ENCODE measurements around the gene TOR1B. TPM values are rescaled to one million over a fixed set of nuclear protein-coding genes. Genes with fewer than 3 reads are reported as not detected.
A peak's percentile ranks its signal among the peaks of the same experiment; 100 is the strongest.
"Not testable (repeated sequence)": the region's sequence is repeated elsewhere in the genome, so short reads cannot be mapped to it uniquely, and the experiment has no call there.

Gene TOR1B
- total RNA-seq, 1 experiment from 2014 or later, result 18.8 TPM

- no peaks in the 10 kb centered on the region for H3K9me3 Mint-ChIP-seq
- H3K36me3 Mint-ChIP-seq, result no peaks in the 10 kb centered on the region
- no peaks in the 10 kb centered on the region for H3K4me1 Mint-ChIP-seq
- no peak overlapping the region for H3K4me3 Mint-ChIP-seq
- peaks cover 6% of the 10 kb centered on the region; the same call in 1 of the 2 replicates for H3K27me3 Mint-ChIP-seq (ENCODE audit: low read depth)
- CTCF ChIA-PET, result interaction anchor here (0.6 to 2.1 kb wide), 2 partner anchors 57 to 68 kb away, joined by 4 to 6 read pairs; no protein-coding TSS in a partner anchor
- no peak overlapping the region for H3K27ac Mint-ChIP-seq
- TF ChIP-seq RORB (CRISPR knock-in tag; IDR thresholded peaks at IDR 0.05), result no peak
- POLR2A ChIA-PET, result interaction anchor here (0.7 kb wide), 1 partner anchor 1055 kb away, joined by 3 read pairs; no protein-coding TSS in a partner anchor
- ATAC-seq (no peak), DNase-seq (ENCODE audit: low spot score) (no peak)
These were observed 8.4 kb upstream of the TOR1B start for GRCh38 chr9:129794549-129794948.

DNA sequence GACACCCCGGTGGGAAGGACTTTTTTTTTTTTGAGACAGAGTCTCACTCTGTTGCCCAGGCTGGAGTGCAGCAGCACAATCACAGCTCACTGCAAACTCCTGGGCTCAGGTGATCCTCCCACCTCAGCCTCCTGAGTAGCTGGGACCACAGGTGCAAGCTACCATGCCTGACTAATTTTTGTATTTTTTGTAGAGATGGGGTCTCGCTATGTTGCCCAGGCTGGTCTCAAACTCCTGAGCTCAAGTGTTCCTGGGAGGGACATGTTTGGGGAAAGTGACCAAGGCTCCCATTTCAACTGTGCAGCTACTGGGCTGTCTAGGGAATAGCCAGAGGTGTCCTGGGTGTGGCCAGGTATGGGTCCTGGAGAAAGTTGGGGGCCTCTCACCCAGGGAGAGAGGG lies 7.0 kb upstream of the TOR1B start:
- H3K4me3 Mint-ChIP-seq; H3K27ac Mint-ChIP-seq; H3K27me3 Mint-ChIP-seq (ENCODE audit: low read depth); H3K36me3 Mint-ChIP-seq; POLR2A ChIA-PET; H3K4me1 Mint-ChIP-seq; DNase-seq (ENCODE audit: low spot score); H3K9me3 Mint-ChIP-seq; ATAC-seq: not testable (repeated sequence)
- TF ChIP-seq ZNF121 (CRISPR knock-in tag; IDR thresholded peaks at IDR 0.05), result peak; percentile 46; the same call in 1 of the 2 replicates
- CTCF ChIA-PET, result interaction anchor here (0.7 to 1.1 kb wide), 3 partner anchors 15 to 69 kb away, joined by 3 to 5 read pairs (median 3); no protein-coding TSS in a partner anchor

- Mint-ChIP-seq H3K27ac (no peak overlapping the region), H3K36me3 (peaks cover 1% of the 10 kb centered on the region; the same call in 1 of the 2 replicates), H3K27me3 (ENCODE audit: low read depth) (0 out of 2 replicates have a peak, but pooled peaks cover 6% of the 10 kb centered on the region), H3K9me3 (no peaks in the 10 kb centered on the region), H3K4me3 (no peak overlapping the region), H3K4me1 (peaks cover 2% of the 10 kb centered on the region)
- POLR2A ChIA-PET, result no interaction called here
- TF ChIP-seq MYBL2 (CRISPR knock-in tag; IDR thresholded peaks at IDR 0.05) (no peak), KAT7 (CRISPR knock-in tag; IDR thresholded peaks at IDR 0.05; ENCODE audit: borderline replicate concordance) (no peak), ZNF121 (CRISPR knock-in tag; IDR thresholded peaks at IDR 0.05) (no peak), ELF4 (CRISPR knock-in tag; IDR thresholded peaks at IDR 0.05; ENCODE audit: low read depth) (no peak), MLX (CRISPR knock-in tag; IDR thresholded peaks at IDR 0.05) (no peak), NFE2L1 (CRISPR knock-in tag; IDR thresholded peaks at IDR 0.05) (no peak), E2F5 (CRISPR knock-in tag; IDR thresholded peaks at IDR 0.05) (no peak)
- TF ChIP-seq, protein P1, sequence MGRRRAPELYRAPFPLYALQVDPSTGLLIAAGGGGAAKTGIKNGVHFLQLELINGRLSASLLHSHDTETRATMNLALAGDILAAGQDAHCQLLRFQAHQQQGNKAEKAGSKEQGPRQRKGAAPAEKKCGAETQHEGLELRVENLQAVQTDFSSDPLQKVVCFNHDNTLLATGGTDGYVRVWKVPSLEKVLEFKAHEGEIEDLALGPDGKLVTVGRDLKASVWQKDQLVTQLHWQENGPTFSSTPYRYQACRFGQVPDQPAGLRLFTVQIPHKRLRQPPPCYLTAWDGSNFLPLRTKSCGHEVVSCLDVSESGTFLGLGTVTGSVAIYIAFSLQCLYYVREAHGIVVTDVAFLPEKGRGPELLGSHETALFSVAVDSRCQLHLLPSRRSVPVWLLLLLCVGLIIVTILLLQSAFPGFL (CRISPR knock-in tag; IDR thresholded peaks at IDR 0.05; ENCODE audit: borderline replicate concordance), result no peak
- CTCF ChIA-PET, result interaction anchor here (0.8 kb wide), 1 partner anchor 9 kb away, joined by 3 read pairs; no protein-coding TSS in a partner anchor
- DNase-seq (ENCODE audit: low spot score), result no peak
- no peak for ATAC-seq
These were observed 4.0 kb upstream of the TOR1B start for GRCh38 chr9:129798973-129799372.

DNA sequence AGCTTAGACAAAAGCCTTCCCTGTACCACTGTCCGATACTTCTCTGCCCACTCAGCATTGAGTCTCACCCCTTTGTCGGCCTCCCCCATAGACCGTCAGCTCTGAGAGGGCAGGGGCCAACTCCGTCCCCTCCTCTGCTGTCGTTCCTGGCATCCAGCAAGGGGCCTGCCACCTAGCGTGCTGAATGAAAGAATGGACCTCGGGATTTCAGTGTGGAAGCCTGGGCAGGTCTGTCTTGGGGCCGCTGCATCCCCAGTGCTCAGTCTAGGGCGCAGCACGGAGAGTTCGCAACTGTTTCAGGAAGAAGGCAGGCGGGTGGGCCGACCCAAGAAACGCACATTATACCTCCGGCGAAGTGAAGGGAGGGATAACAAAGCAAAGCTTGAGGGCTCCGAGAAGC lies 1.5 kb upstream of the TOR1B start:
- ATAC-seq, result peak; percentile 10; the same call in 1 of the 2 replicates
- no peak for TF ChIP-seq ZNF423 (CRISPR knock-in tag; IDR thresholded peaks at IDR 0.05)
- TF ChIP-seq ZNF671 (CRISPR knock-in tag; IDR thresholded peaks at IDR 0.05), result no peak
- TF ChIP-seq ZBTB21 (CRISPR knock-in tag; IDR thresholded peaks at IDR 0.05; ENCODE audit: borderline replicate concordance), result no peak
- TF ChIP-seq EMX1 (CRISPR knock-in tag; IDR thresholded peaks at IDR 0.05), result no peak
- no peak for TF ChIP-seq NFYB (CRISPR knock-in tag; conservative IDR thresholded peaks at IDR 0.05; ENCODE audit: low read depth)
- TF ChIP-seq MYBL2 (CRISPR knock-in tag; IDR thresholded peaks at IDR 0.05), result no peak
- no peak for TF ChIP-seq FOXP1 (CRISPR knock-in tag; IDR thresholded peaks at IDR 0.05; ENCODE audit: borderline replicate concordance)
- no peak for TF ChIP-seq ZNF396 (CRISPR knock-in tag; IDR thresholded peaks at IDR 0.05; ENCODE audit: borderline replicate concordance)
- no peak for TF ChIP-seq ZNF317 (CRISPR knock-in tag; IDR thresholded peaks at IDR 0.05; ENCODE audit: borderline replicate concordance, low read depth)
- peaks cover 7% of the 10 kb centered on the region for H3K4me1 Mint-ChIP-seq
- ChIA-PET POLR2A (no interaction called here), CTCF (interaction anchor here (1.3 to 3.0 kb wide), 4 partner anchors 11 to 75 kb away, joined by 3 to 16 read pairs (median 6); no protein-coding TSS in a partner anchor)
- peak overlapping the region; percentile 37 for H3K4me3 Mint-ChIP-seq
- DNase-seq (ENCODE audit: low spot score), result peak; percentile 22
- peaks cover 12% of the 10 kb centered on the region for H3K36me3 Mint-ChIP-seq
- H3K9me3 Mint-ChIP-seq, result no peaks in the 10 kb centered on the region
- H3K27ac Mint-ChIP-seq, result no peak overlapping the region; the same call in none of the 2 replicates
- H3K27me3 Mint-ChIP-seq (ENCODE audit: low read depth), result no peaks in the 10 kb centered on the region
